Omental fat pad (tissue), 4 donors: ENCODE results near the gene KRTAP22-2. TPM values are rescaled to one million over a fixed set of nuclear protein-coding genes. Genes with fewer than 3 reads are reported as not detected.

ENCODE experiments used
- ATAC-seq: fragments of 150-250 bp; one replicate; pipeline ENCODE4 v1.9.1; 2016; ENCODE audit warnings: mild to moderate bottlenecking, moderate library complexity; ENCODE audit not compliant: low FRiP score
- DNase-seq: peaks from one replicate; pipeline ENCODE4 v3.0.0-alpha.2; 2019; ENCODE audit warnings: low spot score
- total RNA-seq, 4 donors: library from RNA; depleted of rRNA; stranded (reverse); fragments of >200 nt; gene quantifications; one replicate each; pipeline ENCODE4 v1.1.0, GENCODE V29; 2016
- TF ChIP-seq, protein P1 (sequence below), 3 donors: fragments of 450-650 bp; IDR thresholded peaks; one replicate each; pipeline ENCODE4 v1.5.1; 2016 to 2017; ENCODE audit warnings: antibody characterized with exemption in 3 of 3, mild to moderate bottlenecking in 3 of 3, moderate library complexity in 2 of 3

The KRTAP22-2 gene
- total RNA-seq, 4 donors from 2014 or later: not detected

GRCh38 chr21:30567617-30568016, 22.6 kb downstream of the KRTAP22-2 start:
- DNase-seq: no peak
- ATAC-seq: no peak
- TF ChIP-seq, protein P1, sequence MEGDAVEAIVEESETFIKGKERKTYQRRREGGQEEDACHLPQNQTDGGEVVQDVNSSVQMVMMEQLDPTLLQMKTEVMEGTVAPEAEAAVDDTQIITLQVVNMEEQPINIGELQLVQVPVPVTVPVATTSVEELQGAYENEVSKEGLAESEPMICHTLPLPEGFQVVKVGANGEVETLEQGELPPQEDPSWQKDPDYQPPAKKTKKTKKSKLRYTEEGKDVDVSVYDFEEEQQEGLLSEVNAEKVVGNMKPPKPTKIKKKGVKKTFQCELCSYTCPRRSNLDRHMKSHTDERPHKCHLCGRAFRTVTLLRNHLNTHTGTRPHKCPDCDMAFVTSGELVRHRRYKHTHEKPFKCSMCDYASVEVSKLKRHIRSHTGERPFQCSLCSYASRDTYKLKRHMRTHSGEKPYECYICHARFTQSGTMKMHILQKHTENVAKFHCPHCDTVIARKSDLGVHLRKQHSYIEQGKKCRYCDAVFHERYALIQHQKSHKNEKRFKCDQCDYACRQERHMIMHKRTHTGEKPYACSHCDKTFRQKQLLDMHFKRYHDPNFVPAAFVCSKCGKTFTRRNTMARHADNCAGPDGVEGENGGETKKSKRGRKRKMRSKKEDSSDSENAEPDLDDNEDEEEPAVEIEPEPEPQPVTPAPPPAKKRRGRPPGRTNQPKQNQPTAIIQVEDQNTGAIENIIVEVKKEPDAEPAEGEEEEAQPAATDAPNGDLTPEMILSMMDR (IDR thresholded peaks at IDR 0.05): no peak

DNA sequence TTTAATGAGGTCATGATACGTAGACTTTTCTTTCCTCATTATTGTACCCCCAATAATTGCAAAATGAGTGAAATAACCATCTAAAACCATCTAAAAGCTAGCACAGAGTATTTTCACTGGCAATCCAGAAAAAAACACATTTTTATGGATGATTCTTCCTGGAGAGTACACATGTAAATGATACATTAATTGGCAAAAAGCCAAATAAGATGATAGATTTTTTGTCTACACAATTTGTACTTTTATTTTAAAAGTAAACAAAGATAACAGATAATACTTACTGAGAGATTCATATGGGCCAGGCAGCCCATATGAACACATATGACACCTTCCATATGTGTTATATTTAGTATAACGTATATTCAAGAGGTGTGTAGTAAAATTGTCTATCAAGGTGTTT, 26.6 kb downstream of the KRTAP22-2 start:
- TF ChIP-seq, protein P1 (IDR thresholded peaks at IDR 0.05): no peak
- DNase-seq: no peak
- ATAC-seq: no peak

- TF ChIP-seq, protein P1 (IDR thresholded peaks at IDR 0.05): no peak
- ATAC-seq (no peak), DNase-seq (no peak)
Measured at GRCh38 chr21:30563072-30563471, 27.1 kb downstream of the KRTAP22-2 start.

GRCh38 chr21:30561957-30562356, 28.2 kb downstream of the KRTAP22-2 start:
- TF ChIP-seq, protein P1 (IDR thresholded peaks at IDR 0.05): no peak

DNA sequence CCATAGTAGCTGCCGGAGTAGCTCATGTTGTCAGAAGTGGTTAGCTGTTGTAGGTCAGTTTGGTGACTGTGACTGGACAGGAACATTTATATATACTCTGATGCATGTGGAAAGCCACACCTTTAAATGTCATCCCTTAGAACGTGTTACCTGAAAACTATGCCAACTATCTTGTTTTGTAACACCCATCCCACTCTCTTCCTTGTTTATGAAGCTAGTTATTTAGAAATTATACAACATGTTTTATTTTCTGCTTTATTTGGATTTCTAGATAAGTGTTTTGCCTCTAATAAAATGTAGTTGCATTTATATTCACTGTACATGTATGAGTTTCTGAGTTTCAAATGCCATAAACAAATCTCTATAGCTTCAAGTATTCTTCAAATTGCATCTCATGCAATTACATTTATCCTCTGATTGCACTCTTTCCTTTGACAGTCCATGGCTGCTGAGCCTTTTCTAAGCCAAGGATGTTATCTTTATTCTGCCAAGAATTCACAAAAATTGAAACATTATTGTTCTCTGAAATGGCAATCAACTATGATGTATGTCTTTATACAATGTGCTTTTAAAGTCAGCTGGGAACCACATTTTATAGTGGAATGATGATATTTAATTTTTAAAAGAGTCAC, 28.8 kb downstream of the KRTAP22-2 start, which contains the start of gene KRTAP19-7:
KRTAP19-7 (minus strand) TSS at position 51 of the 632 bp plus-strand sequence; CDS start at position 26, 25 bp downstream.
- ATAC-seq (no peak), DNase-seq (no peak)
- TF ChIP-seq, protein P1 (IDR thresholded peaks at IDR 0.05): no peak

More at GRCh38 chr21:30561957-30562356, 28.2 kb downstream of the KRTAP22-2 start:
- ATAC-seq (no peak), DNase-seq (no peak)

DNA sequence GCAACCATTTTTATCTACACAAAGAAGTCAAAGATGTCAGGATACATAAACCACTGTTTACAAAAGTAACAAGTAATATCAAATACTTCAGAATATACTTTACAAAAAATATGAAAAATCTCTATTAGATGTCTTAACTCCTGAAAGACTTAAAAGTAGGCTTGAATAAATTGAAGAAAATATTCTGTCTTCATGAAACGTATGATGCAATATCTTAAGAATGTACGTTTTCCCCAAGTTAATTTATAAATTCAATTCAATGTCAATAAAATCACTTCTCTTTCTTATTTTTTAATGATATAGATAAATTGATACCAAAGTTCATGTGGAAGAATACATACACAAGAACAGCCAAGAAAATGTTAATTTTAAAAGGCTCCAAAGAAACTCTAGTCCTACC, 35.1 kb downstream of the KRTAP22-2 start:
- no peak for ATAC-seq
- TF ChIP-seq, protein P1 (IDR thresholded peaks at IDR 0.05): no peak

DNA sequence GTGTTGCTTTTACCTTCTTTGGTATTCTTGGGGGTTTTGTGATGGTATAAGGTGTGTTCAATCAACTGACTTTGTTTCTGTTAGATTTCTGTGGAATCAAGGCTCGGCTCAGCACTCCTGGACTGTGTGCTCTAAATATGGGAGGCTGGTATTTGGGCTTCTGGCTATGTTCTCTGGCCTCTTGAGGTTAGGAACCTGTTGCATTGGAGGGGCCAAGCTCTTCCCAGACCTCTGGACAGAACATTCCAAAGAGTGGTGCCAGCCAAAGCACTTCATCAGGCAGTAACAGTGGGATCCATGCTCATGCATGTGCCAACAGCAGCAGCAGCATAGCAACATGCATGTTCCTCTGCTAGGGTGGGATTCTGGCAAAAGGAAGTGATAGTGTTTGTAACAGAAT, 37.4 kb downstream of the KRTAP22-2 start:
- TF ChIP-seq, protein P1 (IDR thresholded peaks at IDR 0.05): no peak
- DNase-seq (no peak), ATAC-seq (no peak)

More for the DNA sequence above, 35.1 kb downstream of the KRTAP22-2 start:
- DNase-seq: no peak
